ENCODE measurements around the gene ZBTB17. TPM values are rescaled to one million over a fixed set of nuclear protein-coding genes. Genes with fewer than 3 reads are reported as not detected.

Gene ZBTB17
- total RNA-seq, 1 experiment from 2014 or later = 32.0 TPM

GRCh38 chr1:15931884-15932283, 44.0 kb downstream of the ZBTB17 start:
- POLR2A ChIA-PET = interaction anchor here (0.5 kb wide), 1 partner anchor 143 kb away, joined by 9 read pairs; no protein-coding TSS in a partner anchor
- no peaks in the 10 kb centered on the region for H3K9me3 Mint-ChIP-seq
- ATAC-seq (no peak), DNase-seq (ENCODE audit: low spot score) (no peak)
- no peak overlapping the region for H3K4me3 Mint-ChIP-seq
- H3K27me3 Mint-ChIP-seq (ENCODE audit: low read depth) = no peaks in the 10 kb centered on the region
- no peak for TF ChIP-seq JAZF1 (CRISPR knock-in tag; IDR thresholded peaks at IDR 0.05)
- TF ChIP-seq ELF4 (CRISPR knock-in tag; IDR thresholded peaks at IDR 0.05; ENCODE audit: low read depth) = no peak
- no peak for TF ChIP-seq SP1 (CRISPR knock-in tag; conservative IDR thresholded peaks at IDR 0.05)
- no peak for TF ChIP-seq E2F4 (CRISPR knock-in tag; IDR thresholded peaks at IDR 0.05; ENCODE audit: borderline replicate concordance, low read depth)
- no peak for TF ChIP-seq NFYB (CRISPR knock-in tag; conservative IDR thresholded peaks at IDR 0.05; ENCODE audit: low read depth)
- no peak for TF ChIP-seq MXD4 (CRISPR knock-in tag; IDR thresholded peaks at IDR 0.05; ENCODE audit: borderline replicate concordance)
- no peak for TF ChIP-seq CDX4 (CRISPR knock-in tag; IDR thresholded peaks at IDR 0.05; ENCODE audit: borderline replicate concordance)
- TF ChIP-seq ATF1 (CRISPR knock-in tag; IDR thresholded peaks at IDR 0.05) = no peak
- no peak for TF ChIP-seq ZNF532 (CRISPR knock-in tag; IDR thresholded peaks at IDR 0.05; ENCODE audit: borderline replicate concordance)
- TF ChIP-seq NR3C1 (CRISPR knock-in tag; conservative IDR thresholded peaks at IDR 0.05; ENCODE audit: low read depth) = no peak
- TF ChIP-seq ESRRA (CRISPR knock-in tag; IDR thresholded peaks at IDR 0.05; ENCODE audit: borderline replicate concordance) = no peak
- peaks cover 77% of the 10 kb centered on the region for H3K36me3 Mint-ChIP-seq
- H3K27ac Mint-ChIP-seq = no peak overlapping the region; the same call in 1 of the 2 replicates
- CTCF ChIA-PET = interaction anchor here (1.4 kb wide), 1 partner anchor 55 kb away, joined by 3 read pairs; no protein-coding TSS in a partner anchor
- no peaks in the 10 kb centered on the region for H3K4me1 Mint-ChIP-seq

GRCh38 chr1:15931401-15931800, 44.5 kb downstream of the ZBTB17 start:
- no peak overlapping the region for H3K4me3 Mint-ChIP-seq
- H3K27ac Mint-ChIP-seq = no peak overlapping the region
- TF ChIP-seq ZNF532 (CRISPR knock-in tag; IDR thresholded peaks at IDR 0.05; ENCODE audit: borderline replicate concordance) (no peak), ZBTB21 (CRISPR knock-in tag; IDR thresholded peaks at IDR 0.05; ENCODE audit: borderline replicate concordance) (no peak), SP1 (CRISPR knock-in tag; conservative IDR thresholded peaks at IDR 0.05) (no peak), JAZF1 (CRISPR knock-in tag; IDR thresholded peaks at IDR 0.05) (no peak), TCF7 (CRISPR knock-in tag; IDR thresholded peaks at IDR 0.05; ENCODE audit: low read depth) (no peak), NR1H2 (CRISPR knock-in tag; IDR thresholded peaks at IDR 0.05) (no peak), ZMAT4 (CRISPR knock-in tag; IDR thresholded peaks at IDR 0.05) (no peak)
- no peaks in the 10 kb centered on the region for H3K4me1 Mint-ChIP-seq
- peaks cover 75% of the 10 kb centered on the region for H3K36me3 Mint-ChIP-seq
- H3K9me3 Mint-ChIP-seq = no peaks in the 10 kb centered on the region
- DNase-seq (ENCODE audit: low spot score) (no peak), ATAC-seq (no peak)
- H3K27me3 Mint-ChIP-seq (ENCODE audit: low read depth) = no peaks in the 10 kb centered on the region
- ChIA-PET CTCF (interaction anchor here (1.4 kb wide), 1 partner anchor 140 kb away, joined by 4 read pairs; no protein-coding TSS in a partner anchor), POLR2A (no interaction called here)

Data from WTC11 (cell line).